Panc1 (cell line): ENCODE measurements around the gene WDR77. TPM values are rescaled to one million over a fixed set of nuclear protein-coding genes. Genes with fewer than 3 reads are reported as not detected.

Source experiments
- ATAC-seq: fragments of 200-7000 bp; cut with Tn5 transposase; 2 replicates; pipeline ENCODE4 v1.9.1; 2020; ENCODE audit warnings: mild to moderate bottlenecking, moderate library complexity
- BruUV-seq: library from RNA; stranded (reverse); fragments of 400-500 nt; replicated peaks from 2 replicates; lab custom pipeline; 2021; lab: Mats Ljungman, UMichigan
- CTCF ChIA-PET: fragments of 300-600 bp; sonication (Branson Sonifier 250); formaldehyde crosslinking; loops from one replicate; lab custom pipeline; 2022; ENCODE audit warnings: antibody characterized with exemption; lab: Charles Lee
- POLR2A ChIA-PET: fragments of 300-600 bp; sonication (Branson Sonifier 250); formaldehyde crosslinking; loops from one replicate; lab custom pipeline; 2022; ENCODE audit warnings: antibody characterized with exemption; lab: Charles Lee
- DNase-seq: peaks from one replicate; pipeline ENCODE4 v3.0.0-alpha.2; 2010; ENCODE audit warnings: low read depth, low spot score
- H3K27ac ChIP-seq: 2 replicates; pipeline ENCODE4 v1.5.1; 2011; ENCODE audit warnings: mild to moderate bottlenecking, low read length, inconsistent platforms
- H3K27me3 ChIP-seq: fragments of 200-500 bp; sonication (Bioruptor generic); 2 replicates; pipeline ENCODE4 v1.6.0; 2014; ENCODE audit warnings: low read length, inconsistent platforms; ENCODE audit not compliant: control insufficient read depth, insufficient read depth
- H3K36me3 ChIP-seq: fragments of 200-500 bp; sonication (Bioruptor generic); 2 replicates; pipeline ENCODE4 v1.5.1; 2014; ENCODE audit warnings: inconsistent platforms, mild to moderate bottlenecking, low read length, moderate library complexity; ENCODE audit not compliant: control insufficient read depth, insufficient read depth
- H3K4me1 ChIP-seq: 2 replicates; pipeline ENCODE4 v1.5.1; 2011; ENCODE audit warnings: inconsistent platforms, mild to moderate bottlenecking, low read length, moderate library complexity; ENCODE audit not compliant: control insufficient read depth, insufficient read depth
- H3K4me3 ChIP-seq, 2 experiments: 2 replicates each; pipeline ENCODE4 v1.5.1; 2011 to 2012; ENCODE audit warnings: low read depth in 2 of 2, low read length in 2 of 2, mild to moderate bottlenecking in 2 of 2, inconsistent platforms in 1 of 2, moderate library complexity in 1 of 2
- H3K9me3 ChIP-seq: fragments of 200-500 bp; sonication (Bioruptor generic); 2 replicates; pipeline ENCODE4 v1.5.1; 2014; ENCODE audit warnings: low read depth, mild to moderate bottlenecking, inconsistent platforms, low read length, moderate library complexity; ENCODE audit not compliant: control insufficient read depth, insufficient read depth
- POLR2AphosphoS5 ChIP-seq: IDR thresholded peaks from 2 replicates; pipeline ENCODE4 v1.6.1; 2012; ENCODE audit warnings: mild to moderate bottlenecking, low read depth, low read length, moderate library complexity
- REST ChIP-seq, 2 experiments: IDR thresholded peaks; 2 replicates each; pipeline ENCODE4 v1.6.1; 2011 to 2012; ENCODE audit warnings: low read depth in 2 of 2, control low read depth in 1 of 2, low read length in 1 of 2, mild to moderate bottlenecking in 1 of 2, moderate library complexity in 1 of 2; ENCODE audit not compliant: insufficient read depth in 1 of 2
- SIN3A ChIP-seq: IDR thresholded peaks from 2 replicates; pipeline ENCODE4 v1.6.1; 2012; ENCODE audit warnings: low read depth, mild to moderate bottlenecking, low read length, moderate library complexity, borderline replicate concordance; ENCODE audit not compliant: insufficient read depth
- TCF7L2 ChIP-seq: IDR thresholded peaks from 2 replicates; pipeline ENCODE4 v1.6.1; 2011; ENCODE audit warnings: mild to moderate bottlenecking, low read depth, low read length, inconsistent platforms
- in situ Hi-C: cut with HindIII; loops from 2 replicates; pipeline ENCODE4 v1.10.0; 2016; ENCODE audit warnings: low sequenced_read_pairs, low pct_unique_long_range_greater_than_20kb
- intact Hi-C: fragments of 100-400 bp; cut with micrococcal nuclease; formaldehyde crosslinking; loops from one replicate; pipeline ENCODE4 v1.10.0; 2022; ENCODE audit not compliant: unreplicated experiment
- total RNA-seq: library from RNA; stranded (reverse); gene quantifications from one replicate; pipeline ENCODE4 v1.2.1, GENCODE V29; 2021; ENCODE audit not compliant: unreplicated experiment
- TF ChIP-seq, protein P1 (sequence below): fragments of 450-650 bp; IDR thresholded peaks from 2 replicates; pipeline ENCODE4 v1.5.1; 2017; ENCODE audit warnings: mild to moderate bottlenecking

Gene WDR77
- total RNA-seq, 1 experiment from 2014 or later: 49.9 TPM

GRCh38 chr1:111474106-111474505 lies 25.1 kb upstream of the WDR77 start:
- CTCF ChIA-PET: no interaction called here
- intact Hi-C loops (no loop called here), in situ Hi-C loops (no loop called here)
- TF ChIP-seq, protein P1, sequence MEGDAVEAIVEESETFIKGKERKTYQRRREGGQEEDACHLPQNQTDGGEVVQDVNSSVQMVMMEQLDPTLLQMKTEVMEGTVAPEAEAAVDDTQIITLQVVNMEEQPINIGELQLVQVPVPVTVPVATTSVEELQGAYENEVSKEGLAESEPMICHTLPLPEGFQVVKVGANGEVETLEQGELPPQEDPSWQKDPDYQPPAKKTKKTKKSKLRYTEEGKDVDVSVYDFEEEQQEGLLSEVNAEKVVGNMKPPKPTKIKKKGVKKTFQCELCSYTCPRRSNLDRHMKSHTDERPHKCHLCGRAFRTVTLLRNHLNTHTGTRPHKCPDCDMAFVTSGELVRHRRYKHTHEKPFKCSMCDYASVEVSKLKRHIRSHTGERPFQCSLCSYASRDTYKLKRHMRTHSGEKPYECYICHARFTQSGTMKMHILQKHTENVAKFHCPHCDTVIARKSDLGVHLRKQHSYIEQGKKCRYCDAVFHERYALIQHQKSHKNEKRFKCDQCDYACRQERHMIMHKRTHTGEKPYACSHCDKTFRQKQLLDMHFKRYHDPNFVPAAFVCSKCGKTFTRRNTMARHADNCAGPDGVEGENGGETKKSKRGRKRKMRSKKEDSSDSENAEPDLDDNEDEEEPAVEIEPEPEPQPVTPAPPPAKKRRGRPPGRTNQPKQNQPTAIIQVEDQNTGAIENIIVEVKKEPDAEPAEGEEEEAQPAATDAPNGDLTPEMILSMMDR: no peak
- TF ChIP-seq REST (IDR thresholded peaks at IDR 0.05; ENCODE audit: insufficient read depth in 1 of 2, low read depth in 2 of 2, low read length in 1 of 2): no peak
- TF ChIP-seq SIN3A: no peak
- TF ChIP-seq TCF7L2: no peak
- no peak for TF ChIP-seq POLR2AphosphoS5
- Histone ChIP-seq H3K4me1 (no peaks in the 10 kb centered on the region), H3K36me3 (no peaks in the 10 kb centered on the region), H3K27me3 (no peaks in the 10 kb centered on the region), H3K27ac (no peak overlapping the region), H3K4me3 (no peak overlapping the region), H3K9me3 (no peaks in the 10 kb centered on the region)
- POLR2A ChIA-PET: no interaction called here
- no peak for DNase-seq
- BruUV-seq: no TSS peak
- ATAC-seq: no peak

GRCh38 chr1:111471538-111471937 lies 22.5 kb upstream of the WDR77 start:
- CTCF ChIA-PET: no interaction called here
- no peak for ATAC-seq
- Histone ChIP-seq H3K9me3 (no peaks in the 10 kb centered on the region), H3K4me3 (no peak overlapping the region), H3K36me3 (no peaks in the 10 kb centered on the region), H3K4me1 (no peaks in the 10 kb centered on the region), H3K27ac (no peak overlapping the region), H3K27me3 (no peaks in the 10 kb centered on the region)
- intact Hi-C loops (no loop called here), in situ Hi-C loops (no loop called here)
- TF ChIP-seq TCF7L2: no peak
- no peak for TF ChIP-seq SIN3A
- TF ChIP-seq REST (IDR thresholded peaks at IDR 0.05; ENCODE audit: insufficient read depth in 1 of 2, low read depth in 2 of 2, low read length in 1 of 2): no peak
- TF ChIP-seq POLR2AphosphoS5: no peak
- TF ChIP-seq, protein P1: no peak
- BruUV-seq: no TSS peak
- POLR2A ChIA-PET: no interaction called here
- no peak for DNase-seq
